Upper lobe of left lung (tissue), 6 donors: ENCODE data around the gene PCDHB9. TPM values are rescaled to one million over a fixed set of nuclear protein-coding genes. Genes with fewer than 3 reads are reported as not detected.
"Not testable (repeated sequence)": the region's sequence is repeated elsewhere in the genome, so short reads cannot be mapped to it uniquely, and the experiment has no call there.

Experiments
- ATAC-seq, 2 donors: fragments of 200-7000 bp; cut with Tn5 transposase; one replicate each; pipeline ENCODE4 v1.9.1; 2022; ENCODE audit warnings: mild to moderate bottlenecking in 2 of 2, moderate library complexity in 2 of 2; ENCODE audit not compliant: low FRiP score in 2 of 2
- DNase-seq, 2 donors: peaks; one replicate each; pipeline ENCODE4 v3.0.0-alpha.2; 2019 to 2020
- H3K27ac ChIP-seq, 4 donors: fragments of 200-600 bp; sonication (generic); one replicate each; pipeline ENCODE4 v1.5.1; 2016 to 2019
- H3K27me3 ChIP-seq, 4 donors: fragments of 200-600 bp; sonication (generic); one replicate each; pipeline ENCODE4 v1.5.1; 2017 to 2019
- H3K36me3 ChIP-seq, 4 donors: fragments of 200-600 bp; sonication (generic); one replicate each; pipeline ENCODE4 v1.5.1; 2016 to 2019
- H3K4me1 ChIP-seq, 4 donors: fragments of 200-600 bp; sonication (generic); one replicate each; pipeline ENCODE4 v1.5.1; 2018 to 2019
- H3K4me3 ChIP-seq, 4 donors: fragments of 200-600 bp; sonication (generic); one replicate each; pipeline ENCODE4 v1.5.1; 2017 to 2019; ENCODE audit warnings: mild to moderate bottlenecking in 2 of 4, moderate library complexity in 1 of 4
- H3K9me3 ChIP-seq, 4 donors: fragments of 200-600 bp; sonication (generic); one replicate each; pipeline ENCODE4 v1.5.1; 2018 to 2019
- CTCF ChIP-seq, 6 experiments: fragments of 450-650 bp in 4 of 6; fragments of 200-600 bp in 2 of 6; sonication (generic) in 2 of 6; IDR thresholded peaks; one replicate each; pipeline ENCODE4 v1.5.1; 2016 to 2019; ENCODE audit warnings: antibody characterized with exemption in 6 of 6
- EP300 ChIP-seq, 4 donors: sonication (generic); formaldehyde crosslinking; IDR thresholded peaks; one replicate each; pipeline ENCODE4 v1.5.1; 2017; ENCODE audit warnings: antibody characterized with exemption in 4 of 4, control low read depth in 2 of 4
- POLR2A ChIP-seq, 4 donors: fragments of 450-650 bp; IDR thresholded peaks; one replicate each; pipeline ENCODE4 v1.5.1; 2016 to 2017; ENCODE audit warnings: antibody characterized with exemption in 4 of 4, mild to moderate bottlenecking in 2 of 4
- POLR2AphosphoS5 ChIP-seq, 2 donors: sonication (generic); formaldehyde crosslinking; IDR thresholded peaks; one replicate each; pipeline ENCODE4 v1.5.1; 2017; ENCODE audit warnings: antibody characterized with exemption in 2 of 2
- WGBS, 2 donors: methylation state at CpG; one replicate each; pipeline ENCODE4 v1.1.5; 2017 to 2018; 5-methylcytosine and 5-hydroxymethylcytosine counted together
- total RNA-seq, 6 donors: library from RNA; depleted of rRNA in 4 of 6; stranded (reverse); fragments of >200 nt in 4 of 6; gene quantifications; one replicate each; pipeline versions ENCODE4 v1.1.0 to v1.2.1, GENCODE V29; 2016 to 2021
- donor health status: DM: no; HTN: no; CAD: no; lungs with moderate emphysema.
- donor health status: DM: no; HTN: yes; CAD: no; lungs with severe emphysema.

The PCDHB9 gene
- total RNA-seq, 6 donors from 2014 or later: 0.63 to 3.1 (median 1.2) TPM

GRCh38 chr5:141223112-141223783 is 36.3 kb downstream of the PCDHB9 start, which contains the start of gene PCDHB14:
Gene PCDHB14, plus strand, starts transcription at chr5:141223343. Its CDS starts 163 bp downstream, at chr5:141223506.
- no peaks in the 10 kb centered on the region for H3K4me1 ChIP-seq
- WGBS, 2 donors: 23 to 31% methylated on average over 15 of the region's 15 CpGs
- ATAC-seq: no peak

GRCh38 chr5:141224844-141225243 is 37.9 kb downstream of the PCDHB9 start:
- ATAC-seq, H3K27me3 ChIP-seq, H3K27ac ChIP-seq, H3K4me3 ChIP-seq, H3K4me1 ChIP-seq, H3K36me3 ChIP-seq: not testable (repeated sequence)
- 21 to 30% methylated on average over 19 to 32 of the region's 40 CpGs for whole genome bisulfite sequencing, 2 donors
- H3K9me3 ChIP-seq: peaks cover 42 to 65% (median 56%) of the 10 kb centered on the region in 4 donors
- DNase-seq: peak in 1 of 2 donors; percentile 73

More at GRCh38 chr5:141223112-141223783, 36.3 kb downstream of the PCDHB9 start, which contains the start of gene PCDHB14:
- Histone ChIP-seq H3K27ac (no peak within 1 kb of the TSS), H3K4me3 (peak within 1 kb of the TSS in 3 of 4 donors; percentile 2 to 26 (median 7)), H3K27me3 (no peaks in the 10 kb centered on the region), H3K9me3 (peaks cover 57 to 81% (median 67%) of the 10 kb centered on the region in 4 donors), H3K36me3 (no peaks in the 10 kb centered on the region)
- DNase-seq: no peak
- TF ChIP-seq POLR2AphosphoS5 (IDR thresholded peaks at IDR 0.05): no peak
- no peak for TF ChIP-seq EP300 (IDR thresholded peaks at IDR 0.05)
- TF ChIP-seq CTCF (IDR thresholded peaks at IDR 0.05): no peak
- TF ChIP-seq POLR2A (IDR thresholded peaks at IDR 0.05): no peak

- ATAC-seq, H3K27me3 ChIP-seq, H3K4me1 ChIP-seq, H3K27ac ChIP-seq, H3K36me3 ChIP-seq, H3K4me3 ChIP-seq: not testable (repeated sequence)
- DNase-seq: peak in 1 of 2 donors; percentile 59
- H3K9me3 ChIP-seq: peaks cover 44 to 61% (median 57%) of the 10 kb centered on the region in 4 donors
- WGBS, 2 donors: 38 to 40% methylated on average over 20 to 21 of the region's 30 CpGs
These were observed 38.5 kb downstream of the PCDHB9 start for GRCh38 chr5:141225421-141225820.

- TF ChIP-seq POLR2A (IDR thresholded peaks at IDR 0.05): no peak
- no peak for TF ChIP-seq POLR2AphosphoS5 (IDR thresholded peaks at IDR 0.05)
- no peak for TF ChIP-seq EP300 (IDR thresholded peaks at IDR 0.05)
- no peak for TF ChIP-seq CTCF (IDR thresholded peaks at IDR 0.05)
- ATAC-seq (no peak), DNase-seq (no peak)
- no peaks in the 10 kb centered on the region for H3K4me1 ChIP-seq
- H3K27ac ChIP-seq: no peak overlapping the region
- no peaks in the 10 kb centered on the region for H3K36me3 ChIP-seq
- peak overlapping the region in 2 of 4 donors; percentile 2 to 9 for H3K4me3 ChIP-seq
- H3K27me3 ChIP-seq: no peaks in the 10 kb centered on the region
- WGBS, 2 donors: 6% methylated on average over 15 of the region's 15 CpGs
- peaks cover 38 to 87% (median 73%) of the 10 kb centered on the region in 4 donors for H3K9me3 ChIP-seq
These were observed 47.2 kb downstream of the PCDHB9 start for GRCh38 chr5:141234109-141234667.

GRCh38 chr5:141235922-141236321 is 49.0 kb downstream of the PCDHB9 start:
- H3K27ac ChIP-seq, H3K4me3 ChIP-seq, H3K4me1 ChIP-seq, H3K27me3 ChIP-seq, ATAC-seq, H3K36me3 ChIP-seq, DNase-seq: not testable (repeated sequence)
- H3K9me3 ChIP-seq: peaks cover 44 to 95% (median 82%) of the 10 kb centered on the region in 4 donors
- WGBS, 2 donors: 26 to 29% methylated on average over 4 to 40 of the region's 40 CpGs

- no peaks in the 10 kb centered on the region for H3K36me3 ChIP-seq
- no peak for TF ChIP-seq EP300 (IDR thresholded peaks at IDR 0.05)
- TF ChIP-seq CTCF (IDR thresholded peaks at IDR 0.05): no peak
- TF ChIP-seq POLR2A (IDR thresholded peaks at IDR 0.05): no peak
- TF ChIP-seq POLR2AphosphoS5 (IDR thresholded peaks at IDR 0.05): no peak
- 21 to 27% methylated on average over 16 to 22 of the region's 32 CpGs for WGBS, 2 donors
- no peaks in the 10 kb centered on the region for H3K4me1 ChIP-seq
- no peak overlapping the region for H3K27ac ChIP-seq
- no peak overlapping the region for H3K4me3 ChIP-seq
- DNase-seq: peak in 1 of 2 donors; percentile 58
- no peak for ATAC-seq
- H3K27me3 ChIP-seq: no peaks in the 10 kb centered on the region
- peaks cover 48 to 96% (median 82%) of the 10 kb centered on the region in 4 donors for H3K9me3 ChIP-seq
These were observed 49.8 kb downstream of the PCDHB9 start for GRCh38 chr5:141236516-141237313.
